RPMI8226 (cell line): Measurements from ENCODE around the gene ZNF273.
"Not testable (repeated sequence)": the region's sequence is repeated elsewhere in the genome, so short reads cannot be mapped to it uniquely, and the experiment has no call there.

Experiments
- DNase-seq: peaks from one replicate; pipeline ENCODE4 v3.0.0-alpha.2; 2015

Gene ZNF273

GRCh38 chr7:64902806-64903721 is at the start of gene ZNF273:
Gene ZNF273, plus strand, starts transcription at chr7:64903273. Its CDS starts 45 bp downstream, at chr7:64903318.
- peak; percentile 96 for DNase-seq

- no peak for DNase-seq
These were observed 49.4 kb upstream of the ZNF273 start for GRCh38 chr7:64853679-64854078.

- no peak for DNase-seq
These were observed 48.1 kb upstream of the ZNF273 start for GRCh38 chr7:64854969-64855368.

DNA sequence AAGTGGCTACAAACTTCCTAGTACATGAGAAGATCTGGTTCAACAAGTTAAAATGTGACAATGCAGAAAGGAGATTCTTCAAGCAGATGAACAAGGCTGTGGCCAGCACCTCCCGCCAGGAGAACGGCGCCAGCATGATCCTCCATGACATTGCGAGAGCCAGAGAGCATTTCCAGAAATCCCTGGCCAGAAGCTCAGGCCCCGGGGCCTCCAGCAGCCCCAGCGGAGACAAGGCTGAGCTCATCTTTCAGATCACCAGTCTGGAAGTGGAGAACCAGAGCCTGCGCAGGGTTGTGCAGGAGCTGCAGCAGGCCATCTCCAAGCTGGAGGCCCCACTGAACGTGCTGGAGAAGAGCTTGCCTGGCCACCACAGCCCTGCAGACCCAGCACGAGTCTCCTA is 40.1 kb upstream of the ZNF273 start:
- DNase-seq, result no peak

GRCh38 chr7:64863530-64863929 is 39.5 kb upstream of the ZNF273 start:
- not testable (repeated sequence) for DNase-seq

DNA sequence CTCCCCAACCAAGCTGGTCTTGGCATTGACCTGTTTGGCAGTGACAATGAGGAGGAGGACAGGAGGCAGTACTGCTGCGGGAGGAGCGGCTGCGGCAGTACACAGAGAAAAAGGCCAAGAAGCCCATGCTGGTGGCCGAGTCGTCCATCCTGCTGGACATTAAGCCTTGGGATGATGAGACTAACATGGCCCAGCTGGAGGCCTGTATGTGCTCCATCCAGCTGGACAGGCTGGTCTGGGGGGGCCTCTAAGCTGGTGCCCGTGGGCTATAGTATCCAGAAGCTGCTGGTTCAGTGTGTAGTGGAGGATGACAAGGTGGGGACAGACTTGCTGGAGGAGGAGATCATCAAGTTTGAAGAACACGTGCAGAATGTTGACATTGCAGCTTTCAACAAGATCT is 39.1 kb upstream of the ZNF273 start:
- DNase-seq, result no peak

- no peak for DNase-seq
These were observed 35.1 kb upstream of the ZNF273 start for GRCh38 chr7:64867863-64868440.

DNA sequence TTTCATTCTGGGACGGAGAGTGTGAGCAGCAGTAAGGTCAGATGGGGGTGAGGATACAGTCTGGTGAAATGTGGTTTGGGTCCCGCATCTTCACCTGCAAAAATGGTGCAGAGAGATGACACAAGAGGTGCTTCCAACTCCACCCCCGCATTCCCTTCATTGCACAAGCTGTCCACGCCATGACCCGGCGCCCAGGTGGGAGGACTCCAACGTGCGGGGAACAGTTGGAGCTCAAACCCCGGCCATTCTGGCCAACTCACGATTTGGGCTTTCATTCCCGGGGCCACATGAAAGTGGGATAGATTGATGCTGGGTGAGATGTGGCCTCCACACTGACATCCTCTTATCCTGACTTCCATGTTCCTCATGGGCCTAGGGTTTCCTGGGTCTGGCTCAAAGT is 34.6 kb upstream of the ZNF273 start:
- no peak for DNase-seq

- DNase-seq, result no peak
These were observed 33.9 kb upstream of the ZNF273 start for GRCh38 chr7:64869121-64869725.

DNA sequence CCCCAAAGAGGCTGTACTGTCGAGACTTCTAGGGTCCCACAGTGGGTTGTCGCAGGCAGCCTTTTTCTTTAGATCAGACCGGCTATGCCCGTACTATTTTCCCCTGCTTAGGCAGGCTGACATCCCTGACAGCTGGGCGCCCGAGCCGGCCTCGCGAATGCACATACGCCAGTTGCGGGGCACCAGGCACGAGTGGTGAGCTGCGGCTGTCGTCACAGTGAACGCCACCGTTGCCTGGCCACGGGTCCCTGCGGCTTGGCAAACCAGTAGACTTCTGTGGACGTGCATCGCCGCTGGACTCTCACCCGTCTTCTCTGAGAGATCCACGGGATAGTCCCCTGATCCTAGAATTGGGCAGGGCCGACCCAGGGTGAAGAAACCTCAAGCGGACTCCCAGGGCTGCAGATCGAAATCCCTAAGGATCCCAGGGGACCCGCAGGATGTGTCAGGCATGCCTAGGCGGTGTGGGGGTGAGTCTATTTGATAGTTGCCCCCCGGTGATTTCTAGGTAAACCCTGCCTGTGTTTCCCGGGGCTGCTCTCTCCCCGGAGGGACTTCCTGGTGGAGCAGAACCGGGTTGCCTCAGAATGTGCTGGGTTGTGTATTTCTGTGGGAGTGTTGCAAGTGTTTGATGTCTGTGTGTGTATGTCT is 33.0 kb upstream of the ZNF273 start:
- no peak for DNase-seq

DNA sequence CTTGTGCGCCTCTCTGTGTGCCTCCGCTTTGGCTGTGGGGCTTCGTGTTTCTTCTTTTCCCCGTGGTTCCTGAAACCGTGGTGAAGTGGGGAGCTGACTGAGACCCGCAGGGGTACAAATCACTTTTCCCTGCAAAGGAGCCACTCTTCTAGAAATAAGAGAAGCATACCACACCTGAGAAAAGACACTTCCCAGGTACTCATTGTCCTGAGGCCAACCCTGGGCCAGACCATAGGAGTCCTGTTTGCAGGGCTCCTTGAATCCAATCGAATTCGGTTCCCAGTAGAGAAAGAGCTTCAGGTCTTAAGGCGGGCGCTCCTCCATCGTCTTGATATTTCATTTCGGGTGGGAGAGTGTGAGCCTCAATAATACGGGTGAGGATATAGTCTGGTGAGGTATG is 32.4 kb upstream of the ZNF273 start:
- no peak for DNase-seq

DNA sequence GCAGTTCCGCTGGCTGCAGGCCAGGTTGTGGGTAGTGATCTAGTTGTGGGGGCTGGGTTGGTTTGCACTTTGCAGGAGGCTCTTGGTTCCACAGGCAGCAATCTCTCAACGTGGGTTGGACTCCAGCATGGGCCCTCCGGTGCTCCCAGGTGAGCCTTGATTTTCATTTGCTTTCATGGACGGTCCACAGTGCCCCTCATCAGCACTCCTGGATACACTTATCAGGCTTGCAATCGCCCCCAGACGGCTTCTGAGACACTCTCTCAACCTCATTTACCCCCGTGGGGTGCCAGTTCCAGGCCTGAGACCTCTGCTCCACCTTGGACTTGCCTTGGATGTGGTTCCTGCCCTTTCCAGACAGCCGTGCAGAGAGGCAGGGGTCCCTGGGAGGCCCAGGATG is 31.3 kb upstream of the ZNF273 start:
- DNase-seq, result no peak

DNA sequence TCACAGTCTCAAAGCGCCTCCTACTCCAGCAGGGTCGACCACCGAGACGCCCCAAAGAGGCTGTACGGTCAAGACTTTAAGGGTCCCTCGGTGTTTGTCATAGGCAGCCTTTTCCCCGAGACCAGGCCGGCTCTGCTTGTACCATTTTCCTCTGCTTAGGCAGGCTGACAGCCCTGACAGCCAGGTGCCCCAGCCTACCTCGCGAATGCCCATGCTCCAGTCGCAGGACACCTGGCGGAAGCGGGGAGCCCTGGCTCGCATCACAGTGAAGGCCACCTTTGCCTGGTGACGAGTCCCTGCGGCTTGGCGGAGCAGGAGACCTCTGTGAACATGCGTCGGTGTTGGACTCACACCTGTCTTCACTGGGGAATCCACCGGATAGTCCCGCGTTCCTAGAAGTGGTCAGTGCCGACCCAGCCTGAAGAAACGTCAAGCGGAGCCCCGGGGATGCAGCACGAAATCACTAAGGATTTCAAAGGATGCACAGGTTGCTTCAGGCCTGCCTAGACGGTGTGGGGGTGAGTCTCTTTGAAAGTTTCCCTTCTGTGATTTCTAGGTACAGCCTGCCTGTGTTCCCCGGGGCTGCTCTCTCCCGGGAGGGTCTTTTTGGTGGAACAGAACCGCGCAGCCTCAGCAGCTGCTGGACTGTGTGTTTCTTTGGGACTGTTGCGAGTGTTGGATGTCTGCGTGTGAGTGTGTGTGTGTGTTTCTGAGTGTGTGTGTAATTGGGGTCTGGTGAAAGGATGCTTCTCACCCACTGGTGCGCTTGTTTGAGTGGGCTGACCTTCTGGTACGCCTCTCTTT is 30.5 kb upstream of the ZNF273 start:
- peak; percentile 39 for DNase-seq

GRCh38 chr7:64873155-64873500 is 29.9 kb upstream of the ZNF273 start:
- no peak for DNase-seq

DNA sequence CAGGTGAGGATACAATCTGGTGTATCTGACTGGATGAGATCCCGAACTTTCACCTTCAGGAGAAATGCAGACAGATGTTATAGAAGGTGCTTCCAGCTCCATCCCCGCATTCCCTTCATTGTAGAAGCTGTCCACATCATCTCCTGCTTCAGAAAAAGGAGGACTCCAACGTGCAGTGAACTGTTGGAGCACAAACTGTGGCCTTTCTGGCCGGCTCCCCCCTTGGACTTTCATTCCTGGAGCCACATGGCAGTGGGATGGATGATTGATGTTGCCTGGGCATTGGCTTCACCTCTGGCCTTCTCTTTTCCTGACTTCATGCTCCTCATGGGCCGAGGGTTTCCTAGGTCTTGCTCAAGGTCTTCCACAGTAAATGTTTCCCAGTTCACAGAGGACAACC is 29.6 kb upstream of the ZNF273 start:
- no peak for DNase-seq

DNA sequence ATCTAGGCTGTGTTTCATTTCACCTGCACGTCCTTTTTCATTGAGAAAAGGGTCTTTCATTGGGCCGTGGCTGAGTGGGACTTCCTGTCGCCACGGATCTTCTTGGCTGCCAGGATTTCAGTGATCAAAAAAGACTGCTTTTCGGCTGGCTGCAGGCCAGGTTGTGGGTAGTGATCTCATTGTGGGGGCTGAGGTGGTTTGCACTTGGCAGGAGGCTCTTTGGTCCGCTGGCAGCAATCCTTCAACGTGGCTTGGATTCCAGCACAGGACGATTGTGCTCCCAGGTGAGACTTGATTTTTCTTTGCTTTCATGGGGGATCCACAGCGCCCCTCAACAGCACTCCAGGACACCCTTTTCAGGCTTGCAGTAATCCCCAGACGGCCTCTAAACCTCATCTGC is 29.0 kb upstream of the ZNF273 start:
- DNase-seq, result peak; percentile 62

GRCh38 chr7:64874562-64875250 is 28.4 kb upstream of the ZNF273 start:
- no peak for DNase-seq

GRCh38 chr7:64875258-64875657 is 27.8 kb upstream of the ZNF273 start:
- DNase-seq, result no peak

DNA sequence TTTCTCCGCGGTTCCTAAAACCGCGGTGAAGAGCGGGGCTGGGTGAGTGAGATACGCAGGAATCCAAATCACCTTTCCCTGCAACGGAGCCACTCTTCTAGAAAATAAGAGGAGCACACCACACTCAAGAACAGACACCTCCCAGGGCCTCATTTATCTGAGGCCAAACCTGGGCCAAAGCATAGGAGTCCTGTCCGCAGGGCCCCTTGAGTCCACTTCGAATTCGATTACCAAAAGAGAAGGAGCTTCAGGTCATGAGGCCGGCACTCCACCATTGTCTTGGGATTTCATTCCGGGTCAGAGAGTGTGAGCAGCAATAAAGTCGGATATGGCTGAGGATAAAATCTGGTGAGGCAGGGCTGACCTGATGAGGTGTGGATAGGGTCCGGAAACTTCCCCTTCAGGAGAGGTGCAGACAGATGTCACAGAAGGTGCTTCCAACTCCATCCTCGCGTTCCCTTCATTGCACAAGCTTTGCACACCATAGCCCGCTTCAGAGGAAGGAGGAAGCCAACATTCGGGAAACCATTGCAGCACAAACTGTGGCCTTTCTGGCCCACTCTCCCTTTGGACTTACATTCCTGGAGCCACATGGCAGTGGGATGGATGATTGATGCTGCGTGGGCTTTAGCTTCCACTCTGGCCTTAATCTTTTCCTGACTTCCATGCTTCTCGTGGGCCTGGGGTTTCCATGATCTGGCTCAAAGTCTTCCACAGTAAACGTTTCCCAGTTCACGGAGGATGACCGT is 27.2 kb upstream of the ZNF273 start:
- no peak for DNase-seq

DNA sequence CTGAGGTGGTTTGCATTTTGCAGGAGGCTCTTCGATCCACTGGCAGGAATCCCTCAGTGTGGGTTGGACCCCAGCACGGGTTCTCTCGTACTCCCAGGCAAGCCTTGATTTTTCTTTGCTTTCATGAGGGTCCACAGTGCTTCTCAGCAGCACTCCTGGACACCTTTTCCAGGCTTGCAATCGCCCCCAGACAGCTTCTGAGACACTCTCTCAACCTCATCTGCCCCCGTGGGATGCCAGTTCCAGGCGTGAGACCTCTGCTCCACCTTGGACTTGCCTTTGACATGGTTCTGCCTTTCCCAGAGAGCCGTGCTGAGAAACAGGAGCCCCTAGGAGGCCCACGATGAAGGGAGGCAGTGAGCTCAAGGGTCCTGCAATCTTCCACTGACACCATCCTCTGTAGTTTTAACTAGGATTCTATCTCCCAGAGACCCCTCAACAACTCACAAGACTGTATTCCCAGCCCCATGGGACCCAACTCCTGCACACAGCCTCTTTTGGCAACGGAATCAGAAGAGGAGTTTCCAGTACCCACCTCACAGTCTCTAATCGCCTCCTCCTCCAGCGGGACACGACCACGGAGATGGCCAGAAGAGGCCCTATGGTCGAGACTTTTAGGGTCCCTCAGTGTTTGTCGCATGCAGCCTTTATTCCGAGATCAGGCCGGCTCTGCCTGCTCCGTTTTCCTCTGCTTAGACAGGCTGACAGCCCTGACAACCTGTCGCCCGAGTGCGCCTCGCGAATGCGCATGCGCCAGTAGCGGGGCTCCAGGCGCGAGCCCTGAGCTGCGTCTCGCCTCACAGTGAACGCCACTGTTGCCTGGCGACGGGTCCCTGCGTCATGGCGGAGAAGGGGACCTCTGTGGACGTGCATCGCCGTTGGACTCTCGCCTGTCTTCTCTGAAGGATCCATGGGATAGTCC is 26.0 kb upstream of the ZNF273 start:
- peak; percentile 72 for DNase-seq
